Keratinocyte (primary cell): ENCODE results near the gene TBX21. TPM values are rescaled to one million over a fixed set of nuclear protein-coding genes. Genes with fewer than 3 reads are reported as not detected.

Source experiments
- DNase-seq: peaks from one replicate; pipeline ENCODE4 v3.0.0-alpha.2; 2011; ENCODE audit warnings: low read depth, missing footprints, low spot score
- FAIRE-seq: peaks from 2 replicates; lab custom pipeline; 2011; peaks lifted over from hg19 to GRCh38; lab: Jason Lieb, UNC
- H2AFZ ChIP-seq: 2 replicates; pipeline ENCODE4 v1.6.0; 2012; ENCODE audit warnings: low read length, control low read depth, inconsistent platforms; ENCODE audit not compliant: control insufficient read depth
- H3K27ac ChIP-seq: 2 replicates; pipeline ENCODE4 v1.5.1; 2011; ENCODE audit warnings: low read length; ENCODE audit not compliant: control insufficient read depth, insufficient read depth
- H3K27me3 ChIP-seq: 3 replicates; pipeline ENCODE4 v1.6.0; 2011; ENCODE audit warnings: low read length; ENCODE audit not compliant: control insufficient read depth, insufficient read depth; ENCODE audit errors: extremely low read depth
- H3K36me3 ChIP-seq, 2 experiments: 2 replicates in 1 of 2; 3 replicates in 1 of 2; pipeline ENCODE4 v1.5.1; 2011; ENCODE audit warnings: low read length in 2 of 2, mild to moderate bottlenecking in 1 of 2; ENCODE audit not compliant: control insufficient read depth in 2 of 2, insufficient read depth in 2 of 2; ENCODE audit errors: extremely low read depth in 1 of 2
- H3K4me1 ChIP-seq: 3 replicates; pipeline ENCODE4 v1.5.1; 2011; ENCODE audit warnings: low read length; ENCODE audit not compliant: control insufficient read depth, insufficient read depth; ENCODE audit errors: extremely low read depth
- H3K4me2 ChIP-seq: 3 replicates; pipeline ENCODE4 v1.6.0; 2011; ENCODE audit warnings: low read depth, low read length; ENCODE audit not compliant: control insufficient read depth, insufficient read depth; ENCODE audit errors: extremely low read depth
- H3K4me3 ChIP-seq, 3 experiments: fragments of 200-600 bp in 1 of 3; sonication (generic) in 1 of 3; 2 replicates in 2 of 3; 3 replicates in 1 of 3; pipeline ENCODE4 v1.5.1; 2011 to 2016; ENCODE audit warnings: low read length in 3 of 3, mild to moderate bottlenecking in 3 of 3, control low read depth in 2 of 3, inconsistent platforms in 1 of 3, low read depth in 1 of 3, mixed read lengths in 1 of 3, mixed run types in 1 of 3, moderate library complexity in 1 of 3; ENCODE audit not compliant: control insufficient read depth in 2 of 3, insufficient read depth in 2 of 3; ENCODE audit errors: extremely low read depth in 1 of 3
- H3K79me2 ChIP-seq: 2 replicates; pipeline ENCODE4 v1.6.0; 2012; ENCODE audit warnings: low read length; ENCODE audit not compliant: control insufficient read depth, insufficient read depth
- H3K9ac ChIP-seq: 3 replicates; pipeline ENCODE4 v1.6.0; 2011; ENCODE audit warnings: low read length; ENCODE audit not compliant: control insufficient read depth, insufficient read depth; ENCODE audit errors: extremely low read depth
- H3K9me1 ChIP-seq: 3 replicates; pipeline ENCODE4 v1.6.0; 2011; ENCODE audit warnings: low read length; ENCODE audit not compliant: control insufficient read depth, insufficient read depth; ENCODE audit errors: extremely low read depth
- H3K9me3 ChIP-seq: 2 replicates; pipeline ENCODE4 v1.5.1; 2012; ENCODE audit warnings: low read depth, low read length; ENCODE audit not compliant: control insufficient read depth
- H4K20me1 ChIP-seq: 3 replicates; pipeline ENCODE4 v1.6.0; 2011; ENCODE audit warnings: low read length; ENCODE audit not compliant: control insufficient read depth, insufficient read depth; ENCODE audit errors: extremely low read depth
- CTCF ChIP-seq, 3 experiments: IDR thresholded peaks in 1 of 3; conservative IDR thresholded peaks in 1 of 3; optimal IDR thresholded peaks in 1 of 3; 2 replicates in 2 of 3; 3 replicates in 1 of 3; pipeline versions ENCODE3 to v1.5.1; 2011; ENCODE audit warnings: low read length in 3 of 3, mild to moderate bottlenecking in 3 of 3, moderate library complexity in 2 of 3, control low read depth in 1 of 3, inconsistent platforms in 1 of 3; ENCODE audit not compliant: insufficient read depth in 2 of 3; ENCODE audit errors: extremely low read depth in 1 of 3
- EZH2 ChIP-seq: IDR thresholded peaks from one replicate; pipeline ENCODE4 v1.6.1; 2012; ENCODE audit warnings: inconsistent platforms, mild to moderate bottlenecking, low read length, moderate library complexity
- dilution Hi-C: fragments of 300-500 bp; cut with MboI; formaldehyde crosslinking; loops from one replicate; pipeline ENCODE4 v1.7.0; 2020; ENCODE audit warnings: low sequenced_read_pairs; ENCODE audit not compliant: extremely low pct_ligation_motif_present
- polyA plus RNA-seq, 5 experiments: library from polyadenylated mRNA; depleted of rRNA in 3 of 5; stranded (reverse) in 3 of 5; stranded (forward) in 1 of 5; unstranded in 1 of 5; fragments of >200 nt; gene quantifications; 1 replicate in 1 of 5; 2 replicates in 3 of 5; 3 replicates in 1 of 5; pipeline versions ENCODE4 v1.2.1 to v1.2.3, GENCODE V29; 2011 to 2012; ENCODE audit warnings: missing spikeins in 2 of 5, low read depth in 1 of 5, low replicate concordance in 1 of 5

The TBX21 gene
- polyA plus RNA-seq, 1 donor (not counting 4 experiments of a cell fraction or from before 2014, with no cell fraction given), result not detected

GRCh38 chr17:47684535-47685193 lies 48.4 kb upstream of the TBX21 start:
- TF ChIP-seq CTCF (optimal IDR thresholded peaks at IDR 0.05 in 1 of 3, IDR thresholded peaks at IDR 0.05 in 1 of 3, conservative IDR thresholded peaks at IDR 0.05 in 1 of 3; ENCODE audit: extremely low read depth in 1 of 3, insufficient read depth in 2 of 3, low read length in 3 of 3), result no peak
- TF ChIP-seq EZH2, result no peak
- FAIRE-seq (no peak), DNase-seq (no peak)
- Histone ChIP-seq H3K4me1 (no peaks in the 10 kb centered on the region), H3K4me3 (no peak overlapping the region), H3K4me2 (no peak overlapping the region), H3K36me3 (peaks cover 25 to 44% of the 10 kb centered on the region in 2 experiments), H3K79me2 (no peaks in the 10 kb centered on the region), H3K27ac (no peak overlapping the region), H3K9ac (no peak overlapping the region), H3K9me3 (no peaks in the 10 kb centered on the region), H3K9me1 (no peaks in the 10 kb centered on the region), H3K27me3 (no peaks in the 10 kb centered on the region), H2AFZ (no peak overlapping the region), H4K20me1 (peaks cover 5% of the 10 kb centered on the region)
- dilution Hi-C loops, result no loop called here

GRCh38 chr17:47685556-47686275 lies 47.3 kb upstream of the TBX21 start:
- Histone ChIP-seq H3K36me3 (peaks cover 17 to 34% of the 10 kb centered on the region in 2 experiments), H3K79me2 (no peaks in the 10 kb centered on the region), H3K9ac (no peak overlapping the region), H3K4me2 (no peak overlapping the region), H3K27me3 (no peaks in the 10 kb centered on the region), H3K9me3 (no peaks in the 10 kb centered on the region), H3K9me1 (no peaks in the 10 kb centered on the region), H2AFZ (no peak overlapping the region), H4K20me1 (peaks cover 5% of the 10 kb centered on the region), H3K27ac (no peak overlapping the region), H3K4me1 (no peaks in the 10 kb centered on the region), H3K4me3 (no peak overlapping the region)
- TF ChIP-seq EZH2, result no peak
- TF ChIP-seq CTCF (optimal IDR thresholded peaks at IDR 0.05 in 1 of 3, IDR thresholded peaks at IDR 0.05 in 1 of 3, conservative IDR thresholded peaks at IDR 0.05 in 1 of 3; ENCODE audit: extremely low read depth in 1 of 3, insufficient read depth in 2 of 3, low read length in 3 of 3), result no peak
- FAIRE-seq (no peak), DNase-seq (no peak)
- dilution Hi-C loops, result no loop called here
